ENCODE measurements around the gene TSPYL4. TPM values are rescaled to one million over a fixed set of nuclear protein-coding genes. Genes with fewer than 3 reads are reported as not detected.

Gene TSPYL4
- total RNA-seq, 1 experiment from 2014 or later = 15.3 TPM

GRCh38 chr6:116244284-116244683, 9.6 kb downstream of the TSPYL4 start:
- Mint-ChIP-seq H3K9me3 (peaks cover 4% of the 10 kb centered on the region; the same call in 1 of the 2 replicates), H3K4me1 (no peaks in the 10 kb centered on the region; the same call in 1 of the 2 replicates), H3K27ac (no peak overlapping the region), H3K36me3 (peaks cover 12% of the 10 kb centered on the region), H3K27me3 (ENCODE audit: low read depth) (no peaks in the 10 kb centered on the region), H3K4me3 (no peak overlapping the region)
- DNase-seq (ENCODE audit: low spot score) (no peak), ATAC-seq (no peak)
- POLR2A ChIA-PET = interaction anchor here (1.0 kb wide), 1 partner anchor 35 kb away, joined by 3 read pairs; no protein-coding TSS in a partner anchor
- TF ChIP-seq ZNF317 (CRISPR knock-in tag; IDR thresholded peaks at IDR 0.05; ENCODE audit: borderline replicate concordance, low read depth) (no peak), ZBTB21 (CRISPR knock-in tag; IDR thresholded peaks at IDR 0.05; ENCODE audit: borderline replicate concordance) (no peak), ESRRA (CRISPR knock-in tag; IDR thresholded peaks at IDR 0.05; ENCODE audit: borderline replicate concordance) (no peak), SMAD4 (CRISPR knock-in tag; IDR thresholded peaks at IDR 0.05) (no peak), ZNF281 (CRISPR knock-in tag; IDR thresholded peaks at IDR 0.05) (no peak)
- CTCF ChIA-PET = no interaction called here

GRCh38 chr6:116239856-116240255, 14.0 kb downstream of the TSPYL4 start:
- DNase-seq (ENCODE audit: low spot score) = no peak
- TF ChIP-seq NFE2L1 (CRISPR knock-in tag; IDR thresholded peaks at IDR 0.05) (no peak), ERG (CRISPR knock-in tag; IDR thresholded peaks at IDR 0.05) (no peak), ZMAT4 (CRISPR knock-in tag; IDR thresholded peaks at IDR 0.05) (no peak), IRF1 (CRISPR knock-in tag; IDR thresholded peaks at IDR 0.05) (no peak)
- H3K9me3 Mint-ChIP-seq = peaks cover 4% of the 10 kb centered on the region; the same call in 1 of the 2 replicates
- no peak for ATAC-seq
- CTCF ChIA-PET = no interaction called here
- H3K4me3 Mint-ChIP-seq = no peak overlapping the region
- POLR2A ChIA-PET = no interaction called here
- H3K4me1 Mint-ChIP-seq = no peaks in the 10 kb centered on the region
- H3K36me3 Mint-ChIP-seq = peaks cover 15% of the 10 kb centered on the region
- no peaks in the 10 kb centered on the region for H3K27me3 Mint-ChIP-seq (ENCODE audit: low read depth)
- no peak overlapping the region for H3K27ac Mint-ChIP-seq

- H3K27ac Mint-ChIP-seq = no peak overlapping the region
- no peak overlapping the region for H3K4me3 Mint-ChIP-seq
- peaks cover 15% of the 10 kb centered on the region for H3K36me3 Mint-ChIP-seq
- no peaks in the 10 kb centered on the region for H3K27me3 Mint-ChIP-seq (ENCODE audit: low read depth)
- no peak for ATAC-seq
- no peaks in the 10 kb centered on the region for H3K4me1 Mint-ChIP-seq
- TF ChIP-seq ATF1 (CRISPR knock-in tag; IDR thresholded peaks at IDR 0.05) = no peak
- TF ChIP-seq AR (CRISPR knock-in tag; IDR thresholded peaks at IDR 0.05) = no peak
- TF ChIP-seq JAZF1 (CRISPR knock-in tag; IDR thresholded peaks at IDR 0.05) = no peak
- TF ChIP-seq SMAD4 (CRISPR knock-in tag; IDR thresholded peaks at IDR 0.05) = no peak
- no peak for TF ChIP-seq ZNF423 (CRISPR knock-in tag; IDR thresholded peaks at IDR 0.05)
- TF ChIP-seq ZNF416 (CRISPR knock-in tag; IDR thresholded peaks at IDR 0.05) = no peak
- no peak for TF ChIP-seq STAT6 (CRISPR knock-in tag; conservative IDR thresholded peaks at IDR 0.05; ENCODE audit: low read depth)
- no peak for TF ChIP-seq NFE2L1 (CRISPR knock-in tag; IDR thresholded peaks at IDR 0.05)
- no peak for DNase-seq (ENCODE audit: low spot score)
- CTCF ChIA-PET = no interaction called here
- peaks cover 4% of the 10 kb centered on the region; the same call in 1 of the 2 replicates for H3K9me3 Mint-ChIP-seq
- POLR2A ChIA-PET = no interaction called here
Measured at GRCh38 chr6:116239256-116239655, 14.6 kb downstream of the TSPYL4 start.
